WI38 (cell line): Measurements from ENCODE around the gene PGA4.
"Not testable (repeated sequence)": the region's sequence is repeated elsewhere in the genome, so short reads cannot be mapped to it uniquely, and the experiment has no call there.

Experiments used
- H3K4me3 ChIP-seq: 2 replicates; pipeline ENCODE4 v1.5.1; 2011; ENCODE audit warnings: low read depth, mild to moderate bottlenecking, control low read depth, low read length
- CTCF ChIP-seq: IDR thresholded peaks from 2 replicates; pipeline ENCODE4 v1.5.1; 2012; ENCODE audit warnings: low read depth, mild to moderate bottlenecking, control low read depth, low read length

The PGA4 gene

GRCh38 chr11:61222047-61222446 lies at the start of gene PGA4:
PGA4 (plus strand) TSS chr11:61222347; CDS start chr11:61222401, 54 bp downstream.
- not testable (repeated sequence) for H3K4me3 ChIP-seq

GRCh38 chr11:61172356-61172755 lies 49.8 kb upstream of the PGA4 start:
- TF ChIP-seq CTCF: no peak

GRCh38 chr11:61172888-61173287 lies 49.3 kb upstream of the PGA4 start:
- TF ChIP-seq CTCF: no peak
- no peak overlapping the region for H3K4me3 ChIP-seq

More at GRCh38 chr11:61172356-61172755, 49.8 kb upstream of the PGA4 start:
- no peak overlapping the region for H3K4me3 ChIP-seq

GRCh38 chr11:61173456-61173855 lies 48.7 kb upstream of the PGA4 start:
- H3K4me3 ChIP-seq: no peak overlapping the region
- TF ChIP-seq CTCF: no peak

GRCh38 chr11:61174273-61174672 lies 47.9 kb upstream of the PGA4 start:
- H3K4me3 ChIP-seq: no peak overlapping the region
- no peak for TF ChIP-seq CTCF

- H3K4me3 ChIP-seq: no peak overlapping the region
- TF ChIP-seq CTCF: no peak
Observed at GRCh38 chr11:61174949-61175348, 47.2 kb upstream of the PGA4 start.

- no peak overlapping the region for H3K4me3 ChIP-seq
- no peak for TF ChIP-seq CTCF
Observed at GRCh38 chr11:61176446-61176845, 45.7 kb upstream of the PGA4 start.

- H3K4me3 ChIP-seq: not testable (repeated sequence)
Observed at GRCh38 chr11:61180205-61180604, 41.9 kb upstream of the PGA4 start.
